ENCODE measurements around the gene OLIG2.

DNA sequence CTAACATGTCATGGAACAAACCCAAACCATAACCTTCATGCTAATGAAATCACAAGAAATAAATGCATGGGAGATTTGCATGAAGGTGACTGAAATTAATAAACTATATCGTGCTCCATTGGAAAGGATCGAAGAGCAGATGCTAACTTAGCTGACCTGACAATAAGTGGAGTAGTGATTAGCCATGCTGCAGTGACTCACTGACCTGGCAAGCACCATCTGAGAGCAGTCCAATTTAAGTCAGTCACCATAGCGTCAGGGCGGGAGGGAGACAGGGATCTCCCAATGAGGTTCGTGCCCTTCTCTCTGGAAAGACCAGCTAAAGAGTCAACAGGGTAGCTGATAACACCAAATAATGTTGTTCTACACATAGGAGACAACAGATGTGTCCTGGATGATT lies 21.5 kb downstream of the OLIG2 start:
- no peak for TF ChIP-seq CHD4 (IDR thresholded peaks at IDR 0.05; ENCODE audit: borderline replicate concordance, low read length)
- TF ChIP-seq, protein P1, sequence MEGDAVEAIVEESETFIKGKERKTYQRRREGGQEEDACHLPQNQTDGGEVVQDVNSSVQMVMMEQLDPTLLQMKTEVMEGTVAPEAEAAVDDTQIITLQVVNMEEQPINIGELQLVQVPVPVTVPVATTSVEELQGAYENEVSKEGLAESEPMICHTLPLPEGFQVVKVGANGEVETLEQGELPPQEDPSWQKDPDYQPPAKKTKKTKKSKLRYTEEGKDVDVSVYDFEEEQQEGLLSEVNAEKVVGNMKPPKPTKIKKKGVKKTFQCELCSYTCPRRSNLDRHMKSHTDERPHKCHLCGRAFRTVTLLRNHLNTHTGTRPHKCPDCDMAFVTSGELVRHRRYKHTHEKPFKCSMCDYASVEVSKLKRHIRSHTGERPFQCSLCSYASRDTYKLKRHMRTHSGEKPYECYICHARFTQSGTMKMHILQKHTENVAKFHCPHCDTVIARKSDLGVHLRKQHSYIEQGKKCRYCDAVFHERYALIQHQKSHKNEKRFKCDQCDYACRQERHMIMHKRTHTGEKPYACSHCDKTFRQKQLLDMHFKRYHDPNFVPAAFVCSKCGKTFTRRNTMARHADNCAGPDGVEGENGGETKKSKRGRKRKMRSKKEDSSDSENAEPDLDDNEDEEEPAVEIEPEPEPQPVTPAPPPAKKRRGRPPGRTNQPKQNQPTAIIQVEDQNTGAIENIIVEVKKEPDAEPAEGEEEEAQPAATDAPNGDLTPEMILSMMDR (CRISPR knock-in tag; IDR thresholded peaks at IDR 0.05): no peak
- no peak for TF ChIP-seq ELF1 (CRISPR knock-in tag; IDR thresholded peaks at IDR 0.05)
- no peak for TF ChIP-seq ZNF232 (CRISPR knock-in tag; IDR thresholded peaks at IDR 0.05; ENCODE audit: borderline replicate concordance)

Data from HepG2 (cell line).